Epithelial cell of esophagus (primary cell): ENCODE measurements around the gene FAM13C.
A peak's percentile ranks its signal among the peaks of the same experiment; 100 is the strongest.

Experiments used
- DNase-seq: peaks from one replicate; pipeline ENCODE4 v3.0.0; 2010; ENCODE audit warnings: low read depth
- H3K4me3 ChIP-seq: 2 replicates; pipeline ENCODE4 v1.5.1; 2011; ENCODE audit warnings: mild to moderate bottlenecking, low read length, control low read depth
- TF ChIP-seq, protein P1 (sequence below): IDR thresholded peaks from 2 replicates; pipeline ENCODE4 v1.5.1; 2011; ENCODE audit warnings: low read depth, mild to moderate bottlenecking, low read length, control low read depth, inconsistent platforms; ENCODE audit not compliant: insufficient read depth; ENCODE audit errors: missing control alignments

FAM13C gene

DNA sequence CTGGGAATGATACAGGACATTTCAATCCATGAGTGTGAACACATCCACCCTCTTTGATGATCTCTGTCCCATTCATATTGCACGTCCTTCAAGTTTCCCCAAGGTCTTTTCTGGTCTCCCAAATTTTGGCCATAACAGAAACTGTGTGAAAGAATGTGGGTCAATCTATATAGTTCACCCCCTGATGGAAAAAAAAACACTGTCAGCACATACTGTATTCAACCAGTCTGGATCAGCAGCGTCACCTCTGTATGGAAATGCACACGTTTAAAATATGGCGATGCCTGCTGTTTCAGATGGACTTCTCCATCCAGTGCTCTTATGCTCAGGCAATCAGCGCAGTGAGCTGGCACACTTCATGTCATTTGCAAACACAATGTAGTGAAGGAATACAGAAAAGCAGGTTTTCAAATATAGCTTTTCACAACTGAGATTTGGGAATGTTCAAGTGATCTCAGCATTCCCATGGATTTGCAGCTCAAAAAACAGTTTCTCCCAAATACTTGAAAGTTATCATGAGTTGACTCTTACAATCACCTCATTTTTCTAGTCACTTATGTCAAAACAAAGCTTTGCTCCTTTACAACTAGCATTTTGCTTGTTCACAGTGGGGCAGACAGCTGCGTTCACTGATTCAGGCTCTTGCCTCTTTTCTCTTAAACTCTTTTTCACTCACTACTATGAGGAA is 61.1 kb downstream of the FAM13C start:
- no peak overlapping the region for H3K4me3 ChIP-seq
- TF ChIP-seq, protein P1, sequence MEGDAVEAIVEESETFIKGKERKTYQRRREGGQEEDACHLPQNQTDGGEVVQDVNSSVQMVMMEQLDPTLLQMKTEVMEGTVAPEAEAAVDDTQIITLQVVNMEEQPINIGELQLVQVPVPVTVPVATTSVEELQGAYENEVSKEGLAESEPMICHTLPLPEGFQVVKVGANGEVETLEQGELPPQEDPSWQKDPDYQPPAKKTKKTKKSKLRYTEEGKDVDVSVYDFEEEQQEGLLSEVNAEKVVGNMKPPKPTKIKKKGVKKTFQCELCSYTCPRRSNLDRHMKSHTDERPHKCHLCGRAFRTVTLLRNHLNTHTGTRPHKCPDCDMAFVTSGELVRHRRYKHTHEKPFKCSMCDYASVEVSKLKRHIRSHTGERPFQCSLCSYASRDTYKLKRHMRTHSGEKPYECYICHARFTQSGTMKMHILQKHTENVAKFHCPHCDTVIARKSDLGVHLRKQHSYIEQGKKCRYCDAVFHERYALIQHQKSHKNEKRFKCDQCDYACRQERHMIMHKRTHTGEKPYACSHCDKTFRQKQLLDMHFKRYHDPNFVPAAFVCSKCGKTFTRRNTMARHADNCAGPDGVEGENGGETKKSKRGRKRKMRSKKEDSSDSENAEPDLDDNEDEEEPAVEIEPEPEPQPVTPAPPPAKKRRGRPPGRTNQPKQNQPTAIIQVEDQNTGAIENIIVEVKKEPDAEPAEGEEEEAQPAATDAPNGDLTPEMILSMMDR = no peak
- no peak for DNase-seq

DNA sequence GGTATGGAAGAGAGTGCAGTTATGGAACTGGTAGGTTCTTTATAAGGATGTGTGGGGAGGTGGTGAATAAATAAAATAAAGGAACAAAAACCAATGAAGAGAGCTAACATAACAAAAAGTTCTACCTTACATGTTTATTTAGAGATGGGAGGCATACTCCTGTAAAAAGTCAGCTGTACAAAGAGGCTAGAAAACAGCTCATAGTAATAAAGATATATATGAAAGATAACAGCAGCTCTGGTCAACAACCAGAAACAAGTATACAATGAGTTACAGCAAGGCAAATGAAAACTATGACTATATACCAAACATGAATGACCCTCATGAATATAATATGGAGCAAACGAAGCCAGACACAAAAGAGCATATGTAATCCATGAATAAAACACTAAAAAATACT is 62.0 kb downstream of the FAM13C start:
- H3K4me3 ChIP-seq = no peak overlapping the region
- TF ChIP-seq, protein P1 = no peak
- no peak for DNase-seq

DNA sequence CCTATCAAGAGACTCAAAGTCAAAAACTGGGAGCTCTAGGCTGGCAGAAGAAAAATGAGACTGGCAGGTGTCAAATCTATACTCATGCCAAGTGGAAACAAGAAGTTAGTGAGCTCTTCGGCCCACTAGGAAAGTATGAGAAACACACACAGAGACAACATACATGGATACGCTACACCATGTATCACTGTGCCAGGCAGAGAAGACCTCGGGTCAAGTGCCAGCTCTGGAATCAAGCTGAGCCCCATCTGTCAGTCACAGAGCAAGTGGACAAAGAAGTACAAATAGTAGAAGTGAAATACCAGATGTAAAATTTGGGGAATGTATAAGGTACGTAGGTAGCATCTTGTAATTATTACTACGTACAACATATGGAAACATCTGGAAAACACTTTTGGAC is 62.4 kb downstream of the FAM13C start:
- no peak overlapping the region for H3K4me3 ChIP-seq
- TF ChIP-seq, protein P1 = no peak
- no peak for DNase-seq

DNA sequence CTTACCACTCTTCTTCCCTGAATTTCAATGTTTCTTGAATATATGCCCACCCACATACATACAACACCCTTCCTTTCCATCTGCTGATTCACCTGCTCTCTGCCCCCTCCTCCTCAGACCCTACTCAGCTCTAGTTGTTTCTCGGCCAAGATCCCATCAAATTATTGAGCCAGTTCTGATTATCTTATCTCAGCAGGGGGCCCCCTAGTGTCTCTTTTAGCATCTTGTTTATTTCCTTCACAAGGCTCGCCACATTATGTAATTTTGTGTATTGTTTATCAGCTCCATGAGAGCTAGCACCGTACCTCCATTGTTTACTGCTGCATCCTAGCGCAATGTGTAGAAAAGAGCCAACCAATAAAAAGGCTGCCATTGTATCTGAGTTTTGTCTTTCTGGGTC is 71.9 kb downstream of the FAM13C start:
- TF ChIP-seq, protein P1 = peak; percentile 24
- peak; percentile 26 for DNase-seq
- H3K4me3 ChIP-seq = no peak overlapping the region

DNA sequence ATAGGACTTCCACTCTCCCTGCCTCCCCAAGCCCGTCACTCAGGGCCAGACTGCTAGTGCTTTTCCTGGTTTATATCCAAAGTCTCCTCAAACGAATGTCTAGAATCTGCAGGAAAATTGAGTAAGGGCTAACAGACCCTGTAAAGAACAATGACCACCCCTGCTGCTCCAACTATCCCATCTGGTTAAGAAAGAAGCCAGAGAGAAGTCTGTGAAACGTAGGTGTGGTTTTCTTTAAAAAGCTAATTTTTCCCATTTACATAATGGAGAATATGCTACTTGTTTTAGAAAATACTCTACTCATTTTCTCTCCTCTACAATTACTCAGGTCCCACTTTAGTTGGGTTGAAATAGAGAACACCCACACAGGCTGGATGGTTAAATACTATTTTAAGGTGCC is 72.5 kb downstream of the FAM13C start:
- TF ChIP-seq, protein P1 = no peak
- no peak for DNase-seq
- no peak overlapping the region for H3K4me3 ChIP-seq

DNA sequence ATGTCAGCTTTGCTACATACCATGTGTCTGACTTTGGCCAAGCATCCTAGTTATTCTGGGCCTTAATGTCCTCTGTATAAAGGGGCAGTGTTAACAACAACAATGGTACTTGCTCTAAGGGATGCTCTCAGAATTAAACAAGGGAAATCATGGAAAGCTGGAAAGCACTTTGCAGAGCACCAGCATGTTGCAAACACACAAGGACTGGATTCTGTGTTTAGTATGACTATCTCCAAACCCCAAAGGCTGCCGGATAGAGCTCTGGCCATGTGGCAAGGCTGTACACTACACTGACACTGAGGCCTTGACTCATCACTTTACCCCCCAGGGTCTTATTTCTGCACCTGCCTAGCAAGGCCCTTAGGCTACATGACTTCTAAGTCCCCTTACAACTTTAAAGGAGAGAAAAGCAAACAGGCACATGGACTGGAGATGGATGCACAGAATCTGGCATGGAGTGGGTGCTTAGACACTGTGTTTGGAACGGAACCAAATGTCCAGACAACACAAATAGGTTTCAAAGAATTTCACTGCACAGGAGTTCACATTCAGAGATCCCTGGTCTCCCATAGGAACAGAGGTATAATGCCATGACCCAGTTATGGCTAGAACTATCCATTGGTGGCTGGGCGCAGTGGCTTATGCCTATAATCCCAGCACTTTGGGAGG is 74.6 kb downstream of the FAM13C start:
- TF ChIP-seq, protein P1 = no peak
- no peak overlapping the region for H3K4me3 ChIP-seq
- no peak for DNase-seq

DNA sequence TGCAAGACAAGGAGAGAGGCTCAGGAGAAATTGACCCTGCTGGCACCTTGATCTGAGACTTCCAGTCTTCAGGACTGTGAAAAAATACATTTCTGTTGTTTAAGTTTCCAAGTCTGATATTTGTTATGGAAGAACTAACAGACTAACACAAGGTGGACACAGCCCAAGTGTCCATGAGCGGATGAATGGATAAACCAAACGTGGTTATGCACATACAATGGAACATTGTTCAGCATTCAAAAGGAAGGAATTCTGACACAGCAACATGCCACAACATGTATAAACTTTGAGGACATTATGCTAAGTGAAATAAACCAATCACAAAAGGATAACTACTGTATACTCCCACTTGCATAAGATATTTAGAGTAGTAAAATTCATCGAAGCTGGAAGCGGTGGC is 76.5 kb downstream of the FAM13C start:
- no peak overlapping the region for H3K4me3 ChIP-seq
- DNase-seq = peak; percentile 8
- TF ChIP-seq, protein P1 = no peak
